ENCODE data around the gene TUFT1. TPM values are rescaled to one million over a fixed set of nuclear protein-coding genes. Genes with fewer than 3 reads are reported as not detected.

The TUFT1 gene
- total and polyA plus RNA-seq, 2 of the 8 experiments (the other 6 are each of a cell fraction or from before 2014, with no cell fraction given): 7.3 to 10.4 TPM

GRCh38 chr1:151510614-151510956, 29.5 kb upstream of the TUFT1 start:
- Histone ChIP-seq H3K56ac (replicated peaks; ENCODE audit: insufficient read length, low read depth, low read length) (peak overlapping the region; percentile 62), H2AK5ac (ENCODE audit: low read depth, low read length) (0 out of 2 replicates have a peak overlapping the region, but pooled peaks have one; percentile 88), H4K8ac (ENCODE audit: extremely low read depth, insufficient read depth, low read length) (peak overlapping the region; percentile 30; the same call in 1 of the 2 replicates), H2BK15ac (ENCODE audit: low read length) (0 out of 2 replicates have a peak overlapping the region, but pooled peaks have one; percentile 61), H2BK5ac (ENCODE audit: low read depth, low read length) (peak overlapping the region; percentile 88; the same call in 1 of the 2 replicates), H2BK120ac (replicated peaks; ENCODE audit: low read depth, low read length) (no peak overlapping the region), H3K27ac (ENCODE audit: low read depth, low read length) (peak overlapping the region; percentile 90), H3K4me3 (ENCODE audit: extremely low read depth in 1 of 4, insufficient read depth in 2 of 4, low read depth in 3 of 4, low read length in 4 of 4) (peak overlapping the region; percentile 78 to 83 (median 79)), H3K79me2 (ENCODE audit: control insufficient read depth in 1 of 2, insufficient read depth in 2 of 2, low read length in 2 of 2) (peaks cover 0 to 27% of the 10 kb centered on the region in 2 experiments; a peak in 2 of 4 replicates), H2BK20ac (ENCODE audit: low read length) (no peak overlapping the region), H3K18ac (ENCODE audit: extremely low read depth, low read length) (peak overlapping the region; percentile 80), H4K91ac (replicated peaks; ENCODE audit: insufficient read length, low read length) (no peak overlapping the region), H3K4me2 (ENCODE audit: insufficient read depth in 1 of 2, low read depth in 2 of 2, low read length in 2 of 2) (peak overlapping the region; percentile 82 to 98), H3K4ac (replicated peaks; ENCODE audit: insufficient read length, low read depth, low read length) (no peak overlapping the region), H3K9ac (replicated peaks in 1 of 4; ENCODE audit: extremely low read depth in 1 of 4, low read depth in 3 of 4, low read length in 3 of 4) (peak overlapping the region; percentile 52 to 94 (median 83)), H3K4me1 (replicated peaks in 1 of 4; ENCODE audit: control insufficient read depth in 3 of 4, insufficient read depth in 4 of 4, low read length in 3 of 4) (peaks cover 18 to 29% (median 19%) of the 10 kb centered on the region in 4 experiments), H3K14ac (ENCODE audit: insufficient read length) (no peak overlapping the region), H3K36me3 (ENCODE audit: control insufficient read depth in 2 of 4, insufficient read depth in 4 of 4, low read length in 3 of 4) (no peaks in the 10 kb centered on the region), H4K20me1 (replicated peaks in 1 of 2; ENCODE audit: control insufficient read depth in 1 of 2, insufficient read depth in 2 of 2, low read length in 2 of 2) (peaks cover 0 to 2% of the 10 kb centered on the region in 2 experiments), H3K79me1 (ENCODE audit: low read depth, low read length) (peaks cover 13% of the 10 kb centered on the region), H3K23me2 (ENCODE audit: low read depth, low read length) (peaks cover 24% of the 10 kb centered on the region), H2BK12ac (ENCODE audit: low read depth, low read length) (0 out of 2 replicates have a peak overlapping the region, but pooled peaks have one; percentile 19), H3K9me3 (ENCODE audit: insufficient read depth in 2 of 2, low read depth in 1 of 2, low read length in 1 of 2) (no peaks in the 10 kb centered on the region), H3K27me3 (replicated peaks in 1 of 4; ENCODE audit: control insufficient read depth in 3 of 4, extremely low read depth in 1 of 4, insufficient read depth in 3 of 4, low read length in 3 of 4) (0 out of 7 replicates have a peak, but pooled peaks cover 0 to 3% (median 0%) of the 10 kb centered on the region in 4 experiments), H3K23ac (ENCODE audit: insufficient read length) (no peak overlapping the region), H4K5ac (ENCODE audit: insufficient read length, low read depth, low read length) (peak overlapping the region; percentile 79), H2AFZ (ENCODE audit: low read length) (no peak overlapping the region)
- POLR2A ChIA-PET (ENCODE audit: partially characterized antibody): interaction anchor here (0.6 to 17.1 kb wide), 12 partner anchors 8 to 227 kb away, joined by 3 to 283 read pairs (median 5); partner anchors contain the start of gene TUFT1
- CTCF ChIA-PET (ENCODE audit: partially characterized antibody): interaction anchor here (1.3 to 1.5 kb wide), 2 partner anchors 22 to 39 kb away, joined by 3 read pairs; no protein-coding TSS in a partner anchor
- FAIRE-seq (no peak), DNase-seq (ENCODE audit: low read depth in 1 of 2, low spot score in 2 of 2) (no peak)
- 6% methylated on average over 10 of the region's 10 CpGs; no CpG with 5 or more reads in 1 of the 2 experiments for WGBS, 2 experiments (ENCODE audit: extremely low coverage in 1 of 2, insufficient coverage in 1 of 2, insufficient read length in 1 of 2, insufficient replicate concordance in 2 of 2, low coverage in 1 of 2, low lambda C conversion rate in 2 of 2, missing lambda C conversion rate in 1 of 2)
